Cardiac fibroblast (primary cell): Measurements from ENCODE around the gene PLA2G4B.

Experiments used
- DNase-seq, 2 donors: peaks; one replicate each; pipeline versions ENCODE4 v3.0.0 to v3.0.0-alpha.2; 2010; ENCODE audit warnings: low read depth in 2 of 2
- H3K4me3 ChIP-seq, 2 donors: replicated peaks in 1 of 2; 1 replicate in 1 of 2; 2 replicates in 1 of 2; pipeline ENCODE4 v1.5.1; 2011; ENCODE audit warnings: low read depth in 2 of 2, low read length in 2 of 2, mild to moderate bottlenecking in 2 of 2, moderate library complexity in 1 of 2
- TF ChIP-seq, protein P1 (sequence below): IDR thresholded peaks from one replicate; pipeline ENCODE4 v1.5.1; 2011; ENCODE audit warnings: low read depth, mild to moderate bottlenecking, low read length, inconsistent platforms

PLA2G4B gene

DNA sequence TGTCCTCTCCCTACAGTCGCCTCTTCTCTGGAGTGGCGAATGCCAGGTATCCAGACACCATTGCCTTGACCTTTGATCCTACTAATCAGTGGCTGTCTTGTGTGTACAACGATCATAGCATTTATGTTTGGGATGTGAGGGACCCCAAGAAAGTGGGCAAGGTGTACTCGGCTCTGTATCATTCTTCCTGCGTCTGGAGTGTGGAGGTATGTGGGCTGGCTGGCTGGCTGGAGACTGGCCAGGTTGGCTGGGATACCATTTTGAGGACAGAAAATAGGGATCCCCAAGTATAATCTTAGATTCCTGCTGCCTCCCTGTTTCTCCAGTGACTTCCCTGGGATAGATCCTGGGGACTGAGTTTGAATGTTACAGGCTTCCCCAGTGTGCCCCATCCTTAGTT, 24.1 kb upstream of the PLA2G4B start:
- H3K4me3 ChIP-seq: no peak overlapping the region
- DNase-seq: no peak
- TF ChIP-seq, protein P1, sequence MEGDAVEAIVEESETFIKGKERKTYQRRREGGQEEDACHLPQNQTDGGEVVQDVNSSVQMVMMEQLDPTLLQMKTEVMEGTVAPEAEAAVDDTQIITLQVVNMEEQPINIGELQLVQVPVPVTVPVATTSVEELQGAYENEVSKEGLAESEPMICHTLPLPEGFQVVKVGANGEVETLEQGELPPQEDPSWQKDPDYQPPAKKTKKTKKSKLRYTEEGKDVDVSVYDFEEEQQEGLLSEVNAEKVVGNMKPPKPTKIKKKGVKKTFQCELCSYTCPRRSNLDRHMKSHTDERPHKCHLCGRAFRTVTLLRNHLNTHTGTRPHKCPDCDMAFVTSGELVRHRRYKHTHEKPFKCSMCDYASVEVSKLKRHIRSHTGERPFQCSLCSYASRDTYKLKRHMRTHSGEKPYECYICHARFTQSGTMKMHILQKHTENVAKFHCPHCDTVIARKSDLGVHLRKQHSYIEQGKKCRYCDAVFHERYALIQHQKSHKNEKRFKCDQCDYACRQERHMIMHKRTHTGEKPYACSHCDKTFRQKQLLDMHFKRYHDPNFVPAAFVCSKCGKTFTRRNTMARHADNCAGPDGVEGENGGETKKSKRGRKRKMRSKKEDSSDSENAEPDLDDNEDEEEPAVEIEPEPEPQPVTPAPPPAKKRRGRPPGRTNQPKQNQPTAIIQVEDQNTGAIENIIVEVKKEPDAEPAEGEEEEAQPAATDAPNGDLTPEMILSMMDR: no peak

DNA sequence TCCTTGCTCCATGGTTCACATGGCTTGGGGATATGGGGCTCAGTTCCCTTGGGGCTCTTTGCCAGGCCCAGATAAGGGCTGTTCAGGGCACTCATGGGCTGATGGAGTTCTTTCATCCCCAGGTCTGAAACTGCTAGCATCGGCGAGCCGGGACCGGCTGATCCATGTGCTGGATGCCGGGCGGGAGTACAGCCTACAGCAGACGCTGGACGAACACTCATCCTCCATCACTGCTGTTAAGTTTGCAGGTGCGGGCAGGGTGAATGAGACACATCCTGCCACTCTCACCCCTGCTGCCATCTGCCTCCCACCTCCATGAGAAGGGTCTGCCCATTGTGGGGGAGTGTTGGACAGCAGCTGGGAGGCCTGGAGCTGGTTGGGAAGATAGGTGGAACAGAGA, 21.9 kb upstream of the PLA2G4B start:
- TF ChIP-seq, protein P1: no peak
- no peak for DNase-seq
- H3K4me3 ChIP-seq: no peak overlapping the region

DNA sequence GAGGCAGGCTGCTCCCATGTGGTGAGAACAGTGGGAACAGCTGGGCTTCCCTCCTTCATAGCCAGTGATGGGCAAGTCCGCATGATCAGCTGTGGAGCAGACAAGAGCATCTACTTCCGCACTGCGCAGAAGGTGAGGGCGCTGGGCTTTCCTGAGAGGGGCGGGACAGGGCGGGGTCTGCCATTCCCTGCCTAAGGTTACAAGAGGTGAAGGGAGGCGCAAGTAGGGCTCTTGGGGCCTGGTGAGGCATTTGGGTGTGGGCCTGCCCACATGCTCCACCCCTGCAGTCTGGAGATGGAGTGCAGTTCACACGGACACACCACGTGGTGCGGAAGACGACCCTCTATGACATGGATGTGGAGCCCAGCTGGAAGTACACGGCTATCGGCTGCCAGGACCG, 21.3 kb upstream of the PLA2G4B start:
- TF ChIP-seq, protein P1: no peak
- H3K4me3 ChIP-seq: no peak overlapping the region
- DNase-seq: no peak

DNA sequence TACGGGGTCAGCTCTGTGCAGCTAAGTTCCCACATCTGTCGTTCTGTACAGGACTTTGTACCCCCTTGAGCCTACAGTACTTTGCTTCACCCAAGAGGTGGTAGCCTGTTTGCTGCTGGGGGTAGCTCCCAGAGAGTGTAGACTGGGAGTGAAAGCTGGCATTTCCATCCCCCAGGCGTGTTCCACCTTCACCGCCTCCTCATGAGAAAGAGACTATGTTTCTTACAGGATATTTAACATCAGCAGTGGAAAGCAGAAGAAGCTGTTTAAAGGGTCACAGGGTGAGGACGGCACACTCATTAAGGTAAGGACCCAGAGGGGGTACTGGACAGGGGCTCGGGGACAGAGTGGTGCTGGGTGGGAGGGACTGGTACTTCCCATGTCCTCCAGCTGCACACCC, 20.9 kb upstream of the PLA2G4B start:
- H3K4me3 ChIP-seq: no peak overlapping the region
- DNase-seq: no peak
- TF ChIP-seq, protein P1: no peak

DNA sequence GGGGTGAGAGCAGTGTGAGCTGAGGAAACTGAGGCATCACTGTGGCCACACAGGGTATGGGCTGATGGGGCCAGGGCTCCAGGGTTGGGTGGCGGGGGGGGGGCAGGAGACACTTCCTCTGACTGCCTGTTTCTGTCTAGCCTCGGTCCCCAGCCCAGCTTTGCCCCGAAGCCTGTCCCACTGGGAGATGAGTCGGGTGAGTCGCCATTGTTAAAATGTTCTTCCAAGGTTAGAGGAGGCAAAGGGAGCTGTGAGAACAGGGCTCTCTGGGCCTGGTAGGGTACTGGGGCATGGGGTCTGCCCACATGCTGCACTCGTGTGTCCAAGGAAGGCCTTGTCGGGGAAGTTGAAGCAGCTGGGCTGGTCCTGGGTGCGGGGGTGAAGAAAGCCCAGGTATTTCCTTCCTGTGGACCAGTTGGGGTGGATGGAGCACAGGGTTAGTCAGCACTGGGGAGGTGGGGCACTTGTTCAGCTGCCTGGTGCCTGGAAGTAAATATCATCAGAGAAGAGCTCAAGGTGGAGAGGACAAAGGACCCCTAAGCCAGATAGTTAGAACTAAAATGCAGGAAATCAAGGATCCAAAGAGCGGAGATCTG, 19.1 kb upstream of the PLA2G4B start:
- TF ChIP-seq, protein P1: no peak

DNA sequence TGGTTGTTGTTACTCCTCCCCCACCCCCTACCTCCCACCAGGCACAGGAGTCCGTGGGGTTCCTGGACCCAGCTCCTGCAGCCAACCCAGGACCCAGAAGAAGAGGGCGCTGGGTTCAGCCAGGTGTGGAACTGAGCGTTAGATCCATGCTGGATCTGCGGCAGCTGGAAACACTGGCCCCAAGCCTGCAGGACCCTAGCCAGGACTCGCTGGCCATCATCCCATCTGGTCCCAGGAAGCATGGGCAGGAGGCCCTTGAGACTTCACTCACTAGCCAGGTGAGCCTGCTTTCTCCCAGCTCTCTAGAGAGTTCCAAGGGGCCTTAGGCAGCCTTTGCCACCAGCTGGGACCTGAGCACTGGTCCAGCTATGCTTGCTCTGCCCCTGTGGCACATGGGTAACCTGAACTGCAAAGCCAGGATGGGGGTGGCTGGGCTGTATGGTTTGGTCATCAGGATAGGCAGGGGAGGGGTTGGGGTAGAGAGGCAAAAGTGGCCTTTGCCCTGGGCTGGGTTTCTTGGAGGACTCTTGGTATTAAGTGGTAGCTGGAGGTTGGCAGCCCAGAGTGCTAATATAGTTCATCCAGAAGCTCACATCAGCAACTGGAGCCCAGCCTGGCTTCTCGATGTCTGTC, 17.7 kb upstream of the PLA2G4B start:
- TF ChIP-seq, protein P1: no peak
- DNase-seq: no peak
- no peak overlapping the region for H3K4me3 ChIP-seq

More for the DNA sequence above, 19.1 kb upstream of the PLA2G4B start:
- DNase-seq: no peak
- no peak overlapping the region for H3K4me3 ChIP-seq
